ENCODE measurements around the gene EGFL6. TPM values are rescaled to one million over a fixed set of nuclear protein-coding genes. Genes with fewer than 3 reads are reported as not detected.

EGFL6 gene
- polyA plus RNA-seq, 4 donors, result 19.2 to 66.6 (median 27.6) TPM

Other genes with a start within 250 kb of the EGFL6 start
- gene ATXN3L, start 249.5 kb upstream of the EGFL6 start, polyA plus RNA-seq (ENCODE audit: insufficient read length in 4 of 4), result not detected
- gene TCEANC, start 83.5 kb downstream of the EGFL6 start, polyA plus RNA-seq (ENCODE audit: insufficient read length in 4 of 4), result 1 to 10 TPM; 5.9 to 6.8 (median 6.4) TPM
- gene RAB9A, start 119.5 kb downstream of the EGFL6 start, polyA plus RNA-seq (ENCODE audit: insufficient read length in 4 of 4), result 10 to 100 TPM; 24.9 to 33.9 (median 25.6) TPM
- gene TRAPPC2, start 165.0 kb downstream of the EGFL6 start, polyA plus RNA-seq (ENCODE audit: insufficient read length in 4 of 4), result 10 to 100 TPM; 14.1 to 19.6 (median 16.6) TPM
- gene OFD1, start 165.1 kb downstream of the EGFL6 start, polyA plus RNA-seq (ENCODE audit: insufficient read length in 4 of 4), result 10 to 100 TPM; 26.1 to 51.4 (median 38.7) TPM
- gene GPM6B, start 247.5 kb downstream of the EGFL6 start, polyA plus RNA-seq (ENCODE audit: insufficient read length in 4 of 4), result 10 to 100 TPM; 10.7 to 31.1 (median 21.4) TPM